ENCODE data around the gene DCDC1.

DNA sequence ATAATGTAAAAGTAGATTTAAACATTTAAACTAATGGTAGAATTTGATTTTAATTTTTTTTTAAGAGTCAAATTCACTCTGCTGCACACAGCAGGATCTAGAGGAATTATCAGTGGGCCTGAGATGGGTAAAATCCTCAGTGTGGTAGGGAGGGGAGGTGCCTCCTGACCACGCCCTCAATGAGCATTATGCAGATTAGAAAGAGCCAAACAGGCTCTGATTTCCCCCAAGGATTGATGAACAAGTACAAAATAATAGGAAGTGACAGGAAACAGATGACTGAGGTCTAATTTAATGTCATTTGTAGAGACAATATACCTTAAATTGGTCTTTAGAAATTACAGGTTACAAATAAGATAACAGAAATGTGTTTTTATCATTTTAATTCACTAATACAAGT, 155.2 kb downstream of the DCDC1 start:
- TF ChIP-seq, protein P1, sequence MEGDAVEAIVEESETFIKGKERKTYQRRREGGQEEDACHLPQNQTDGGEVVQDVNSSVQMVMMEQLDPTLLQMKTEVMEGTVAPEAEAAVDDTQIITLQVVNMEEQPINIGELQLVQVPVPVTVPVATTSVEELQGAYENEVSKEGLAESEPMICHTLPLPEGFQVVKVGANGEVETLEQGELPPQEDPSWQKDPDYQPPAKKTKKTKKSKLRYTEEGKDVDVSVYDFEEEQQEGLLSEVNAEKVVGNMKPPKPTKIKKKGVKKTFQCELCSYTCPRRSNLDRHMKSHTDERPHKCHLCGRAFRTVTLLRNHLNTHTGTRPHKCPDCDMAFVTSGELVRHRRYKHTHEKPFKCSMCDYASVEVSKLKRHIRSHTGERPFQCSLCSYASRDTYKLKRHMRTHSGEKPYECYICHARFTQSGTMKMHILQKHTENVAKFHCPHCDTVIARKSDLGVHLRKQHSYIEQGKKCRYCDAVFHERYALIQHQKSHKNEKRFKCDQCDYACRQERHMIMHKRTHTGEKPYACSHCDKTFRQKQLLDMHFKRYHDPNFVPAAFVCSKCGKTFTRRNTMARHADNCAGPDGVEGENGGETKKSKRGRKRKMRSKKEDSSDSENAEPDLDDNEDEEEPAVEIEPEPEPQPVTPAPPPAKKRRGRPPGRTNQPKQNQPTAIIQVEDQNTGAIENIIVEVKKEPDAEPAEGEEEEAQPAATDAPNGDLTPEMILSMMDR (conservative IDR thresholded peaks at IDR 0.05): no peak
- TF ChIP-seq EZH2 (IDR thresholded peaks at IDR 0.05; ENCODE audit: low read depth): no peak
